Breast epithelium (tissue), 3 donors: ENCODE data around the gene CD83.

Experiments used
- POLR2A ChIP-seq: fragments of 450-650 bp; IDR thresholded peaks from one replicate; pipeline ENCODE4 v1.6.1; 2016; ENCODE audit warnings: antibody characterized with exemption, mild to moderate bottlenecking, moderate library complexity
- POLR2AphosphoS5 ChIP-seq, 3 donors: sonication (generic); formaldehyde crosslinking; IDR thresholded peaks; one replicate each; pipeline ENCODE4 v1.6.1; 2017; ENCODE audit warnings: antibody characterized with exemption in 3 of 3
- TF ChIP-seq, protein P1 (sequence below), 3 donors: fragments of 450-650 bp; IDR thresholded peaks; one replicate each; pipeline ENCODE4 v1.5.1; 2016 to 2017; ENCODE audit warnings: antibody characterized with exemption in 3 of 3, mild to moderate bottlenecking in 3 of 3, moderate library complexity in 3 of 3

DNA sequence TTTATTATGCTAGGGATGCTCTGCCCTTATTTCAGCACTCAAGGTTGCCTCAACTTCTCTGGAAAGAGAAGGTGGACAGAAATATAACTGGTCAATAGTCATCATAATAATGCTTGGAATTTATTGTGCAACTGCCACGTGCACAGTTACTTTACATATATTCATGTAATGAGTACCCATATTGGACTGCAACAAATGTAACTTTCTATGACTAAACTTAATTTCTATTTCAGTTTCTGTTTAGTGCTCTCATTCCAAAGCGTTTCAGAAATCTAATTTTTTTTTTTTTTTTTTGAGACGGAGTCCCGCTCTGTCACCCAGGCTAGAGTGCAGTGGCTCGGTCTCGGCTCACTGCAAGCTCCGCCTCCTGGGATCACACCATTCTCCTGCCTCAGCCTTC is 28.3 kb upstream of the CD83 start:
- TF ChIP-seq POLR2A (no peak), POLR2AphosphoS5 (IDR thresholded peaks at IDR 0.05) (no peak)
- TF ChIP-seq, protein P1, sequence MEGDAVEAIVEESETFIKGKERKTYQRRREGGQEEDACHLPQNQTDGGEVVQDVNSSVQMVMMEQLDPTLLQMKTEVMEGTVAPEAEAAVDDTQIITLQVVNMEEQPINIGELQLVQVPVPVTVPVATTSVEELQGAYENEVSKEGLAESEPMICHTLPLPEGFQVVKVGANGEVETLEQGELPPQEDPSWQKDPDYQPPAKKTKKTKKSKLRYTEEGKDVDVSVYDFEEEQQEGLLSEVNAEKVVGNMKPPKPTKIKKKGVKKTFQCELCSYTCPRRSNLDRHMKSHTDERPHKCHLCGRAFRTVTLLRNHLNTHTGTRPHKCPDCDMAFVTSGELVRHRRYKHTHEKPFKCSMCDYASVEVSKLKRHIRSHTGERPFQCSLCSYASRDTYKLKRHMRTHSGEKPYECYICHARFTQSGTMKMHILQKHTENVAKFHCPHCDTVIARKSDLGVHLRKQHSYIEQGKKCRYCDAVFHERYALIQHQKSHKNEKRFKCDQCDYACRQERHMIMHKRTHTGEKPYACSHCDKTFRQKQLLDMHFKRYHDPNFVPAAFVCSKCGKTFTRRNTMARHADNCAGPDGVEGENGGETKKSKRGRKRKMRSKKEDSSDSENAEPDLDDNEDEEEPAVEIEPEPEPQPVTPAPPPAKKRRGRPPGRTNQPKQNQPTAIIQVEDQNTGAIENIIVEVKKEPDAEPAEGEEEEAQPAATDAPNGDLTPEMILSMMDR (IDR thresholded peaks at IDR 0.05) = no peak
